Right ventricle myocardium superior (tissue), 1 donor: ENCODE measurements around the gene CTTN. TPM values are rescaled to one million over a fixed set of nuclear protein-coding genes. Genes with fewer than 3 reads are reported as not detected.
"Not testable (repeated sequence)": the region's sequence is repeated elsewhere in the genome, so short reads cannot be mapped to it uniquely, and the experiment has no call there.

Source experiments
- ATAC-seq: fragments of 200-7000 bp; cut with Tn5 transposase; one replicate; pipeline ENCODE4 v1.9.1; 2020; ENCODE audit warnings: mild to moderate bottlenecking; ENCODE audit not compliant: poor library complexity
- DNase-seq: peaks from one replicate; pipeline ENCODE4 v3.0.0-alpha.2; 2020
- intact Hi-C: fragments of 100-400 bp; cut with DNase I; formaldehyde crosslinking; loops from one replicate; pipeline ENCODE4 v1.11.2; 2022
- total RNA-seq: library from RNA; stranded (reverse); fragmentation: NEBNext Ultra II Directional; extraction: Animal tissue kit (Norgen Biotek cat#: 25700); gene quantifications from one replicate; pipeline ENCODE4 v1.2.1, GENCODE V29; 2021
- donor health status: DM: no; HTN: yes; CAD: no; lungs with severe emphysema.

The CTTN gene
- total RNA-seq, 1 donor from 2014 or later: 156 TPM

- intact Hi-C loops: no loop called here
- no peak for ATAC-seq
- no peak for DNase-seq
These were observed 37.0 kb downstream of the CTTN start for GRCh38 chr11:70435361-70435760.

GRCh38 chr11:70435765-70436500 is 37.6 kb downstream of the CTTN start:
- no peak for ATAC-seq
- no peak for DNase-seq
- intact Hi-C loops: no loop called here

- ATAC-seq (no peak), DNase-seq (no peak)
- intact Hi-C loops: no loop called here
These were observed 38.2 kb downstream of the CTTN start for GRCh38 chr11:70436501-70436860.

- DNase-seq (no peak), ATAC-seq (no peak)
- intact Hi-C loops: no loop called here
These were observed 38.9 kb downstream of the CTTN start for GRCh38 chr11:70437111-70437784.

DNA sequence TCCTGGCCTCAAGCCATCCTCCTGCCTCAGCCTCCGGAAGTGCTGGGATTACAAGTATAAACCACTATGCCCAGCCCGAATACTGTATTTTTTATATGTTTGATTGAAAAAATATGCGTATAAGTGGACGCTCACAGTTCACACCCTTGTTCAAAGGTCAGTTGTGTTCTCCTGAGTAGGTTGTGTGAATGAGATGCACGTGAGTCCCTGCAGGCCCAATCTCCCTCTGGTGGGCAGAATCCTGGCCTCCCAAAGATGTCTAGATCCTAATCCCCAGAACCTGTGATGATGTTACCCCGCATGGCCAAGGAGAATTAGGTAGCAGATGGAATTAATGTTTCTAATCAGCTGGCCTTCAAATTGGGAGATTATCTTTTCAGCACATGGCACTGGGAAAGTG is 41.9 kb downstream of the CTTN start:
- ATAC-seq (no peak), DNase-seq (no peak)
- intact Hi-C loops: no loop called here

- intact Hi-C loops: no loop called here
- no peak for DNase-seq
- ATAC-seq: no peak
These were observed 45.4 kb downstream of the CTTN start for GRCh38 chr11:70443773-70444030.

DNA sequence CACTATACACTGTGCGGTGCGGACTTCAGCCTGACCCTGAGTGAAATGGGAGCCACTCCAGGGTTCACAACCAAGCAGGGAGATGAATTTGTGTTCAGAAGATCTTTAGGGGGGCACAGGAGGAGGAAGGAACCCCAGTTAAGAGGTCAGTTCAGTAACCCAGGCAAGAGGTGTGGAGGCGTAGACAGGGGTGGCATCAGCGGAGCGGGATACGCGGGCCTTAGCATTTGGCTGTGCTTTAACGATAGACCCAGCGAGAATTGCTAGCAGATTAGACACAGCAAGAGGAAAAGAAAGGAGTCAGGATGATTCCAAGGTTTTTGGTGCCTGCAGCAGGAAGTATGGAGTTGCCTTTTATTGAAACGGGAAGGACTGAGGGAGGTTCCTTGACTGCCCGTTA is 46.8 kb downstream of the CTTN start:
- DNase-seq (no peak), ATAC-seq (no peak)

DNA sequence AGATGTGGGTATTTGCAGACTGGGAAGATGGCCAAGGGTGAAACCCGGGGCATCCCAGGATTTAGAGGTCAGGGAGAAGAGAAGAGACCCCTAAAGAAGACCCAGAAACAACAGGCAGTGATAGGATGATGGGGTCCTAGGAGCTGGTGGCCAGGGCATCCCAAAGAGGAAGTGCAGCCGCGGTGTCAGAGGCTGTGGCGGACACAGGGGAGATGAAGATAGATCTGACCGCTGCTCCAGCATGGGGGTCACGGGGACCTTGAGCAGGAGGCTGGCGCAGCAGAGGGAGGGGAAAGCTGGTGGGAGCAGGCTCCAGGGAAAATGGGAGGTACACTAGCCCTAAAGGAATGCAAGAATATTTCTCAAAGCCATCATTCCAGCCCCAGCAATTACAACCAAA is 47.3 kb downstream of the CTTN start:
- intact Hi-C loops: no loop called here
- no peak for DNase-seq
- ATAC-seq: no peak

More for the DNA sequence above, 46.8 kb downstream of the CTTN start:
- intact Hi-C loops: no loop called here

DNA sequence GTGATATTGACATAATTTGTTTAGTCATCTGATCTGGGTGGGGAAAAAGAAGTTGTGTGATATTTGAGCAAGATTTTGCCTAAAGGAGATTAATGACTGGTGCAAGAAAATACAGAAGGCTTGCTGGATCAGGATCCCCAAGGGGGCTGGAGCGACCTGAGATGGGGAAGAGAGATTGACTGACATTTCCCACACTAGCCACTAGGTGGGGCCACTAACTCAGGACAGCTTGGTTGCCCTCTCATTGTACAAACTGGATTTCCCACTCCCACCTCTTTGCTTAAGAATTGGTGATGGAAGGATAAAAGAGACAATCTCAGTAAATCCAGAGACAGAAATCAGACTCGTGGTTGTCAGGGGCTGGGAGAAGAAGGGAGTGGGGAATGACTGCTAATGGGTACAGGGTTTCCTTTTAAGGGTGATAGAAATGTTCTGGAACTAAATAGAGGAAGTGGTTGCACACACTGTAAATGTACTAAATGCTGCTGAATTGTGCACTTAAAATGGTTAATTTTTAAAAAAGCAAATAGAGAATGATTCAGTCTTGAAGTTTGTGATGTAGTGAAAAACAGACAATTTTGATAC is 50.7 kb downstream of the CTTN start:
- ATAC-seq (no peak), DNase-seq (no peak)
- intact Hi-C loops: no loop called here

DNA sequence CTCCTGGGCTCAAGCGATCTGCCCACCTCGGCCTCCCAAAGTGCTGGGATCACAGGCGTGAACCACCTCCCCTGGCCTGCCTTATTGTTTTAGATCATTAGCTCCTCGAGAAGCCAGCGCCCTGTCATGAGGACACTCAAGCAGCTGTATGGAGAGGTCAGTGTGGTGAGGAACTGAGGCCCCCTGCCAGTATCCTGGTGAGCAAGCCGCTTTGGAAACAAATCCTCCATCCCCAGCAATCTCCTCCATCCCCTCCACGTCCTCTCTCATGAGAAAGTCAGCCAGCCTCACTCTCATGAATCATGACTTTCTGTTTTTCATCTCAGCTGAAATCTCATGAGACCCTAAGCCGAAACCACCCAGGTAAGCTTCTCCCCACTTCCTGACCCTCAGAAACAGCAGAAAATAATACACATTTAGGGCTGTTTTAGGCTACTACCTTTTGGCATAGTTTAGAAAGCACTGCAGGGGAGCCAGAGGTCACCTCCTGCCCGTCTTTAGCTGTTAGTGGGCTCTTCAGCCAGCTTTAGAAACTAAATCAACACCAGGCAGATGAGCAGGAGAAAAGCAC is 56.0 kb downstream of the CTTN start:
- intact Hi-C loops: no loop called here
- no peak for ATAC-seq
- DNase-seq: no peak

- DNase-seq, intact Hi-C loops, ATAC-seq: not testable (repeated sequence)
These were observed 56.5 kb downstream of the CTTN start for GRCh38 chr11:70454811-70455210.

DNA sequence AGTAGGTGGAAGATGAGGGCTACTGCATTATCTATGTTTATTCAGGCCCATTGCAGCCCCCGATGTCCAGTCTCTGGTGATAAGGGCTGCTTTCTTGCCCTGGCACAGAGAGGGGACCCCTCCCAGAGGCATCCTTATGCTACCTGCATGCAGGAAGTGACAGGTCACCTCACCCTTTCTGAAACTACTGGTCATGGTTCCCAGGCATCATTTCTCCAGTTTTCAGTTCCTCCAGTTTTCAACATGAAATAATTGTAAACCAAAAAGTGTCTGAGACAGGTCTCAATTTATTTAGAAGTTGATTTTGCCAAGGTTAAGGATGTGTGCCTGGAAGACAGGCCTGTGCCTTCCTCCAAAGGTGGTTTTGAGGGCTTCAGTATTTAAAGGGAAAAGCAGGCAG is 57.0 kb downstream of the CTTN start:
- ATAC-seq: no peak
- intact Hi-C loops: no loop called here
- DNase-seq: no peak

GRCh38 chr11:70456921-70457532 is 58.7 kb downstream of the CTTN start:
- ATAC-seq: peak; percentile 65
- intact Hi-C loops: no loop called here
- no peak for DNase-seq

DNA sequence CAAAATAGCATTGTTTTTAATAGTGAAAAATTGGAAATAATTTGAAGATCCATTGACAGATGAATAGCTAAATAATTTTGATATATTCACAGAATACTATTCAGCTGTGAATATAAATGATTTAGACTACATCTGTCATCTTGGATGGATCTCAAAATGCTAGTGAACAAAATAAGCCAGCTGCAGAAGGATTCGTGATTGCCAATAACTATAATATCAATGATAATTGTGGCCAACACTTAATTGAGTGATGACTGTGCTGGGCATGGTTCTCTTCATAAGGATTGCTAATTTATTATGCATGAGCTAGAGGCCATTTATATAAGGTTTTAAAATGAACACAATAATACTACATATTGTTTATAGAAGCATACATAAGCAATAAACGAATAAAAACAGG is 60.4 kb downstream of the CTTN start:
- ATAC-seq (no peak), DNase-seq (no peak)
- intact Hi-C loops: no loop called here

DNA sequence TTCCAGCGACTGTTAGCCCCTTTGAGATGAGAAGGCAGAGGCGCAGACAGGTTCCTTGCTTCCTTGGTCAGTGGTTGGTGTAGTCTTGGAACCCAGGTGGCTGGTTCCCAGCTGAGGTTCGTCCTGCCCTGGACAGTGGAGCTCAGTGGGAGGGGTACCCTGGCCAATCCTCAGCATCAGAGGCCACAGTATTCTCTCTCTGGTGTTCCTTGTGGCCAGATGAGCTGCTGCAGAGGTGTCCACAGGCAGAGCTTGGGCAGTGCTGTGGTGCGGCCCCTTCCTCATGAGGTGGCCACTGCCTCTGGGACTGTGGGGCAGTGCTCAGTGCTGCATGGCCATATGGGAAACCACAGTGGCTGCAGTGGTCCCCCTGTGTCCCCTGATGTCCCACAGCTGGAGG is 61.8 kb downstream of the CTTN start:
- no peak for ATAC-seq
- no peak for DNase-seq
- intact Hi-C loops: no loop called here

DNA sequence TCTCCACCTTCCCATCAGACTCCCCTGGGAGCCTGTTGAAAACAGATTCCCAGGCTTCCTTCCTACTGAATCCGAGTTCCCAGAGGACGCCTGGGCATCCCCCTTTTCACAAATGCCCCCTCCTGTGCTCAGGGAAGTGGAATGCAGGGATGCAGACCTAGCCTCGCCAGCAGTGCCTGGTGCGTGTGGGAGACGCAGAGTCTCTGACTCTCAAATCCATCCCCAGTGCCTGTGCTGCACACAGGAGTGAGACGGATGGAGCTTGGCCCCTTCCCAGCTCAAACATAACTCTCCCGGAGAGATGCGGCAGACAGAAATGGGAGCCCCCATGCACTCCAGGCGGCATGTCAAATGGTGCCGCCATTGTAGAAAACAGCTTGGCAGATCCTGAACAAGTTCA is 62.6 kb downstream of the CTTN start:
- DNase-seq: no peak
- ATAC-seq: no peak
- intact Hi-C loops: no loop called here

GRCh38 chr11:70462818-70463477 is 64.6 kb downstream of the CTTN start:
- ATAC-seq (no peak), DNase-seq (no peak)
- intact Hi-C loops: no loop called here

DNA sequence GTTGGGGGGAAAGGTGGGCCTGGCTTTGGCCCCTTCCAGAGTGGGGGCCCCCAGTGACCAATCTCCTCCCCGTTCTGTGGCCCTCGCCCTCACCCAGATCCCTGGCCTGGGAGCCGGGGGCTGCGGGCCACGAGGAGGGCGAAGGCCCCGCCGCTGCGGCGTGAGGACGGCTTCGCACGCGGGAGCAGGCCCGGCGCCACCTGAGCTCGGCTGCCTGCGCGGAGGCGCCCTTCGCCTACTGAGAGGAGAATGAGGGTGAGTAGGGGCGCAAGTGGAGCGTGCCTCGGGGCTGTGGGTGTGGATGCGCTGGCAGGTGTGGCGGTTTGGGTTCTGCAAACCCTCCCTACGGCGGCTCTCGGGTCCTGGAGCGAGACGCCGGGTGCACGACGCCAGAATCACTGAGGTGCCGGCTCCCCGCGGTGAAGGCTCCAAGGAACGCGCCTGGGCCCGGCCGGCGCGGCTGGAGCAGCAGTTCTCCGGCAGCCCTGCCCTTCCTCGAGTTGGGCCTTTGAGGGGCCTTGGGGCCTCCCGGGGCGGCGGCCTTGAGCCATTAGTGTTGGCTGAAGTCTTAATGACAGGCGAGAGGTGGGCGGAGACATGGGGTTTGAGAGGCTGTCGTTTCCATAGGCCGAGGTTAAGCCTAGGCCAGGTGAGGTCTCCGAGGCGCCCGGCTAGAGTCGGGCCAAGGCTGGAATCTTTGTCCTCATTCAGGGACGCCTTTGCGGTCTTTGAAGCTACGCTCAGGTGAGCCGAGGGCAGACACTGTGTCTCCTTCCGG is 65.3 kb downstream of the CTTN start:
- intact Hi-C loops: no loop called here
- no peak for ATAC-seq
- no peak for DNase-seq
